ENCODE results near the gene C3orf20. TPM values are rescaled to one million over a fixed set of nuclear protein-coding genes. Genes with fewer than 3 reads are reported as not detected.

C3orf20 gene
- total RNA-seq, 2 experiments from 2014 or later: 0.20 to 0.23 TPM

DNA sequence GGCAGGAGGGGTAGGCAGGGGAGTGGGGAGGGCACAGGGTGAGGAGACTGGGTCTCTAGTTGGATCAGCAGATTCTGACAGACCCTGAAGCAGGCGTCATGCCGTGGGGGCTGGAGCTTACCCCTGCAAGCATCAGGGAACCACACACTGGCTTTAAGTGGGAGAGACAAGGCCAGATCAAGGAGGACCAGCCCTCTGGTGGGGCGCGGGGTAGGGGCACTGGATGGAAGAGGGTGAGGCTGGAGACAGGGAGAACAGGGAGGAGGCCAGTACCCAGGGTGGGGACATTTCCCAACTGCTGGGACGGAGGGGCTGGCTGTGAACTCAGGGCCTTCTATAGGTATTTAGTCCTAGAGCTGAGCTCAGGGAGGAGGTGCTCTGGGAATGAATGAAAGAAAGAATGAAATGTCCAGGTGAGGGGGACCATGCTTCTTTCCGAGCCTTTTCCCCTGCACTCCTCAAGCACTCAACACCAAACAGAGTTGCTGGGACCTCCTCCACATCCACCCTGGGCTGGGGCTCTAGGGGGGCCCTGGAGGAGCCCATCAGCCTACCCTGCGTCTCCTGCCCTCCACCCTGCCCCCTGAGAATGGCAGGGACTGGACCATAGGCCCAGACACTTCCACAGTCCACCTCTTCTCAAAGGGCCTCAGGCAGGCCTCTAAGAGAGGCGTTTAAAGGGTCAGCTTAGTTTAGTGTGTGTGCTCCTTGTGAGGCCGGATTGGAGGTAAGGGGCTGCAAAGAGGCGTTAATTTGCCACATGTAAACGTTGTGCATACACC is 94.8 kb downstream of the C3orf20 start:
- TF ChIP-seq, protein P1, sequence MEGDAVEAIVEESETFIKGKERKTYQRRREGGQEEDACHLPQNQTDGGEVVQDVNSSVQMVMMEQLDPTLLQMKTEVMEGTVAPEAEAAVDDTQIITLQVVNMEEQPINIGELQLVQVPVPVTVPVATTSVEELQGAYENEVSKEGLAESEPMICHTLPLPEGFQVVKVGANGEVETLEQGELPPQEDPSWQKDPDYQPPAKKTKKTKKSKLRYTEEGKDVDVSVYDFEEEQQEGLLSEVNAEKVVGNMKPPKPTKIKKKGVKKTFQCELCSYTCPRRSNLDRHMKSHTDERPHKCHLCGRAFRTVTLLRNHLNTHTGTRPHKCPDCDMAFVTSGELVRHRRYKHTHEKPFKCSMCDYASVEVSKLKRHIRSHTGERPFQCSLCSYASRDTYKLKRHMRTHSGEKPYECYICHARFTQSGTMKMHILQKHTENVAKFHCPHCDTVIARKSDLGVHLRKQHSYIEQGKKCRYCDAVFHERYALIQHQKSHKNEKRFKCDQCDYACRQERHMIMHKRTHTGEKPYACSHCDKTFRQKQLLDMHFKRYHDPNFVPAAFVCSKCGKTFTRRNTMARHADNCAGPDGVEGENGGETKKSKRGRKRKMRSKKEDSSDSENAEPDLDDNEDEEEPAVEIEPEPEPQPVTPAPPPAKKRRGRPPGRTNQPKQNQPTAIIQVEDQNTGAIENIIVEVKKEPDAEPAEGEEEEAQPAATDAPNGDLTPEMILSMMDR (IDR thresholded peaks at IDR 0.05): no peak
- H3K4me3 Mint-ChIP-seq: no peak overlapping the region
- POLR2A ChIA-PET: interaction anchor here (1.2 kb wide), 1 partner anchor 12 kb away, joined by 4 read pairs; no protein-coding TSS in a partner anchor
- no peaks in the 10 kb centered on the region for H3K9me3 Mint-ChIP-seq
- DNase-seq (no peak), ATAC-seq (no peak)
- intact Hi-C loops (cut with micrococcal nuclease): no loop called here
- H3K4me1 Mint-ChIP-seq (ENCODE audit: low read depth): no peaks in the 10 kb centered on the region
- H3K36me3 Mint-ChIP-seq (ENCODE audit: low read depth): no peaks in the 10 kb centered on the region
- CTCF ChIA-PET: no interaction called here
- H3K27ac Mint-ChIP-seq: no peak overlapping the region
- H3K27me3 Mint-ChIP-seq: no peaks in the 10 kb centered on the region

DNA sequence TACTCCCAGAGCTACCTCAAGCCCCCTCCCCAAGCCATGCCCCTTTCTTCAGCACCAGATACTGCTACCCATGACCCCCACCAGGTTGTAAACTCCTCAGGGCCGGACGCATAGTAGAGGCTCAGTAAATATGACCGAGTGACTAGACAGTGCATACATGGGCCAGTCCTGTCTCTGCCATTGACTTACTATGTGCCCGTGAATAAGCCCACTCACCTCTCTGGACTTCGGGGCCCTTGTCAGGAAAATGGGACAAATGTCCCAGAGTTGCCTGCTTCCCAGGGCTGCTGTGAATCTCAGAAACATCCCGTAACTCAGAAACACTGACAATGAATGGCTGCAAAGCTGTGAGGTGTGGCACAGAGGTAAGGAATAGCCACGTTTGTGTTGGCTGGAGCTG is 95.7 kb downstream of the C3orf20 start:
- ATAC-seq (no peak), DNase-seq (no peak)
- intact Hi-C loops (cut with micrococcal nuclease): no loop called here
- Mint-ChIP-seq H3K4me3 (no peak overlapping the region), H3K27ac (no peak overlapping the region), H3K27me3 (no peaks in the 10 kb centered on the region), H3K4me1 (ENCODE audit: low read depth) (no peaks in the 10 kb centered on the region), H3K36me3 (ENCODE audit: low read depth) (no peaks in the 10 kb centered on the region), H3K9me3 (no peaks in the 10 kb centered on the region)
- ChIA-PET POLR2A (no interaction called here), CTCF (no interaction called here)
- TF ChIP-seq, protein P1 (IDR thresholded peaks at IDR 0.05): no peak

DNA sequence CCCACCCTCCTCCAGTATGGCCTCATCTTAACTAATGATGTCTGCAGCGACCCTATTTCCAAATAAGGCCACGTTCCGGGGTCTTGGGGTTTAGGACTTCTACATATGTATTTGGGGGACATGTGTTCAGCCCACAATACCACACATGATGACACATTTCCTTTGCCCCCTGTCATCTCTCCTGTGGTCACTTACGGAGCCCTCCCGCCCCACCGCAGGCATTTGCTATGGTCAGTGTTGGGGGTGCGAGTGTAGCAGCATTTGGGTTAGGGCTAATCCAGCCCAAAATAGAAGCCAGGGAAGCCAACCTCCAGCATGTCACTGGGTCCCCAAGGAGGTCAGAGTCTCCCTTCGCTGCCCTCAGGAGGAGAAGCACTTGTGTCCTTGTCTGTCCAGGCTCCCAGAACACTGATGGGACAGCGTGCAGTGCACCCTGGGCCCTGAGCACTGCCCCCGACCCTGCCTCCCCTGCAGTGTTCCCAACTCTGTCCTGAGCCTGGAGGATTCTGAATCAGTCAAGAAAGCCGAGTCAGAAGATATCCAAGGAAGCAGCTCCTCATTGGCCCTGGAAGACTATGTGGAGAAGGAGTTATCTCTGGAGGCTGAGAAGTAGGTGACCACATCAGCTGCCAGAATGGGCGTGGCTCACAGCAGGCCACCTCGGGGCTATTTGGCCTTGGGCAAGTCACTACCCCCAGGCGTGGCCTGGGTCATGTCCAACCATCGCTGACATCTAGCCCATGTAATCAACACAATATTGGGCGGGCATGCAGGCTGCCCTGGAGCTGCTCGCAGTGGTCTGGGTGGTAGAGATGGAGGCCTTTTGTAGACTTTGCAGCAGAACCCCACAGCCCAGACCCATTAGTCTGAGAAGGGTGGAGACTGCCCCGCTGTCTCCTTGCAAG is 96.9 kb downstream of the C3orf20 start:
- no peaks in the 10 kb centered on the region for H3K36me3 Mint-ChIP-seq (ENCODE audit: low read depth)
- POLR2A ChIA-PET: no interaction called here
- DNase-seq: no peak

DNA sequence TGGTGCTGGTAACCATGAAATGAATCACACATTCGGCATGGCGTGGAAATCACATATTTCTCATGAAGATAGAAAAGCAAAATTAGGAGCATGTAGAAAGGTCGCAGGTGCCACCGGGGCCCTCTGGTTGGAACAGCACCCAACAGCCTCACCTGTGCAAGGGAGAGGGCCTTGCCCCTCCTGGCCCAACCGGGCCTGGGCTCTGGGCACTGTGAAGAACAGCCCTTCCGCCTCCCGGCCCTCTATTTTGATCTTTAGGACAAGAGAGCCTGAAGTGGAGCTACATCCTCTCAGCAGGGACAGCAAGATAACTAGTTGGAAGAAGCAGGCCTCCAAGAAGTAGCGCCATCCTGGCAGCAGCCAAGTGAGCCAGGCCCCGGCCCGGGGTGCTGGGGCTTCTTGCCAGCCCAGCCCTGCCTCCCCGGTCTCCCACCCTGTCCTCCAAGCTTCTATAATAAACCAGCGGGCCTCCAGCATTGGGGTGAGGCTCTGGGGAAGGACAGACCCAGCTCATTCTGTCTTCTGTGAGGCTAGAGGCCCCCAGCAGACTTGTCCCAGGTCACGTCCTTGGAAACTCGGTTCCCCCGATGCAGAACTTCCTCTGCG is 97.7 kb downstream of the C3orf20 start:
- CTCF ChIA-PET: interaction anchor here (1.2 kb wide), 1 partner anchor 9 kb away, joined by 3 read pairs; no protein-coding TSS in a partner anchor
- Mint-ChIP-seq H3K4me3 (no peak overlapping the region), H3K27ac (no peak overlapping the region), H3K27me3 (no peaks in the 10 kb centered on the region), H3K9me3 (no peaks in the 10 kb centered on the region), H3K4me1 (ENCODE audit: low read depth) (no peaks in the 10 kb centered on the region), H3K36me3 (ENCODE audit: low read depth) (no peaks in the 10 kb centered on the region)
- no peak for DNase-seq
- POLR2A ChIA-PET: no interaction called here
- no peak for ATAC-seq
- intact Hi-C loops (cut with micrococcal nuclease): no loop called here
- TF ChIP-seq, protein P1 (IDR thresholded peaks at IDR 0.05): no peak

More for the DNA sequence above, 96.9 kb downstream of the C3orf20 start:
- TF ChIP-seq, protein P1 (IDR thresholded peaks at IDR 0.05): no peak
- H3K9me3 Mint-ChIP-seq: no peaks in the 10 kb centered on the region
- H3K4me3 Mint-ChIP-seq: no peak overlapping the region
- intact Hi-C loops (cut with micrococcal nuclease): no loop called here
- ATAC-seq: no peak
- no peaks in the 10 kb centered on the region for H3K4me1 Mint-ChIP-seq (ENCODE audit: low read depth)
- H3K27me3 Mint-ChIP-seq: no peaks in the 10 kb centered on the region
- H3K27ac Mint-ChIP-seq: no peak overlapping the region
- CTCF ChIA-PET: interaction anchor here (1.2 kb wide), 1 partner anchor 10 kb away, joined by 3 read pairs; no protein-coding TSS in a partner anchor

All from activated CD8-positive, alpha-beta T cell treated with anti-CD3 and anti-CD28 coated beads for 36 hours (primary cell).